ENCODE measurements around the gene MEIOB. TPM values are rescaled to one million over a fixed set of nuclear protein-coding genes. Genes with fewer than 3 reads are reported as not detected.
A peak's percentile ranks its signal among the peaks of the same experiment; 100 is the strongest.

Gene MEIOB
- polyA plus RNA-seq, 3 donors: not detected

DNA sequence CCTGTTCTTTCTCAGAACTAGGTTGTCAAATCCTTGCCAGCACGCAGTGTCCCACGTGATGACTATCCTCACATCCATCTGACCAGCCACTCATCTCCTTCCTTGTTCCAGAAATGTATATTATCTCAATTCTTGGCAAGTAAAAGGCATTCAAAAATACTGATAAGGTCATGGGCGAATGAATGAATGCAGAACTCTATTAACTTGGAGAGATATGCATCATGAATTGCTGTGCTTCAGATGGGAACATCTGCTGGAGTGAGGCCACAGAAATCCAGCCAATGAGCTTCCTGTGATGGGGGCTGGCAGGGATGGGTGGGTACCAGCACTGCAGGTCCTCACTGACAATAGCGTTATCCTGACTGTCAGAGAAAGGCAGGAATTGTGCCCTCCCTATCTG lies 26.0 kb downstream of the MEIOB start:
- H3K9me3 Mint-ChIP-seq: no peaks in the 10 kb centered on the region

DNA sequence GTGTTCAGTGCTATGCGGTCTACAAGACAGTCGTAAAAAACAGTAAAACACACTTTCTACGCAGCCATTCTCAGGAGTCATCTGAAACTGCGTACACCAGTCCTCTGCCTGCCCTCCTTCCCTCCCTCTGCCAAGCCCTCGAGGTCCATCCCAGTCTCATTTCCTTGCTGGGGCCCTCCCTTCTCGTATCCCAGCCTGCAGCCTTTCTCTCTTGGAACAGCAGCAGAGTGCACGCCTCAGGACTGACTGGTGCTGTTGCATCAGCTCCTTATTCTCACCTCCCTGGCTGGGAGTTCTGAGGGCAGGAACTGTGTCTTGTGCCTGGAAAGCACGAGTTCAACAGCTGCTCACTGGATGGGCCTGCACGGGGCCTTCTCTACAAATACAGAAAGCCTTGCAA lies 32.4 kb downstream of the MEIOB start:
- no peak overlapping the region for H3K4me3 Mint-ChIP-seq
- H3K4me2 ChIP-seq (replicated peaks; ENCODE audit: extremely low read depth, low read length, poor library complexity, severe bottlenecking): no peak overlapping the region
- peak overlapping the region in 1 of 7 donors; percentile 22 for H3K27ac Mint-ChIP-seq
- H3K4me1 Mint-ChIP-seq: no peaks in the 10 kb centered on the region
- TF ChIP-seq, protein P1, sequence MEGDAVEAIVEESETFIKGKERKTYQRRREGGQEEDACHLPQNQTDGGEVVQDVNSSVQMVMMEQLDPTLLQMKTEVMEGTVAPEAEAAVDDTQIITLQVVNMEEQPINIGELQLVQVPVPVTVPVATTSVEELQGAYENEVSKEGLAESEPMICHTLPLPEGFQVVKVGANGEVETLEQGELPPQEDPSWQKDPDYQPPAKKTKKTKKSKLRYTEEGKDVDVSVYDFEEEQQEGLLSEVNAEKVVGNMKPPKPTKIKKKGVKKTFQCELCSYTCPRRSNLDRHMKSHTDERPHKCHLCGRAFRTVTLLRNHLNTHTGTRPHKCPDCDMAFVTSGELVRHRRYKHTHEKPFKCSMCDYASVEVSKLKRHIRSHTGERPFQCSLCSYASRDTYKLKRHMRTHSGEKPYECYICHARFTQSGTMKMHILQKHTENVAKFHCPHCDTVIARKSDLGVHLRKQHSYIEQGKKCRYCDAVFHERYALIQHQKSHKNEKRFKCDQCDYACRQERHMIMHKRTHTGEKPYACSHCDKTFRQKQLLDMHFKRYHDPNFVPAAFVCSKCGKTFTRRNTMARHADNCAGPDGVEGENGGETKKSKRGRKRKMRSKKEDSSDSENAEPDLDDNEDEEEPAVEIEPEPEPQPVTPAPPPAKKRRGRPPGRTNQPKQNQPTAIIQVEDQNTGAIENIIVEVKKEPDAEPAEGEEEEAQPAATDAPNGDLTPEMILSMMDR (IDR thresholded peaks at IDR 0.05): no peak
- no peak overlapping the region for H3K4me3 ChIP-seq (replicated peaks in 1 of 3; ENCODE audit: low read depth in 2 of 3, low read length in 3 of 3)
- H3K9me3 Mint-ChIP-seq: no peaks in the 10 kb centered on the region
- no peaks in the 10 kb centered on the region for H3K79me2 ChIP-seq (ENCODE audit: insufficient read depth, low read length)
- intact Hi-C loops (cut with micrococcal nuclease): no loop called here
- 76% methylated on average over 9 of the region's 9 CpGs for WGBS (ENCODE audit: insufficient coverage)
- no peak overlapping the region for H3K9ac ChIP-seq (ENCODE audit: insufficient read depth, low read length, poor library complexity, severe bottlenecking)
- peaks cover 0 to 2% (median 1%) of the 10 kb centered on the region in 3 donors for H3K27me3 Mint-ChIP-seq (ENCODE audit: low read depth in 3 of 3)
- no peaks in the 10 kb centered on the region for H4K20me1 ChIP-seq (ENCODE audit: insufficient read depth, low read length)
- H3K36me3 ChIP-seq (replicated peaks in 1 of 2; ENCODE audit: control insufficient read depth in 1 of 2, insufficient read depth in 2 of 2, low read length in 2 of 2): no peaks in the 10 kb centered on the region
- no peaks in the 10 kb centered on the region for H3K27me3 ChIP-seq (ENCODE audit: control insufficient read depth in 2 of 2, insufficient read depth in 2 of 2, low read length in 2 of 2)
- H3K9me3 ChIP-seq (replicated peaks in 1 of 2; ENCODE audit: control insufficient read depth in 1 of 2, insufficient read depth in 1 of 2, low read length in 2 of 2): no peaks in the 10 kb centered on the region
- H3K27ac ChIP-seq (ENCODE audit: low read depth in 1 of 2, low read length in 2 of 2): no peak overlapping the region
- no peak overlapping the region for H2AFZ ChIP-seq (ENCODE audit: insufficient read depth, low read depth, low read length, poor library complexity, severe bottlenecking)
- no peaks in the 10 kb centered on the region for H3K4me1 ChIP-seq (ENCODE audit: control insufficient read depth in 1 of 2, insufficient read depth in 2 of 2, low read length in 2 of 2)
- DNase-seq: no peak
- no peaks in the 10 kb centered on the region for H3K36me3 Mint-ChIP-seq

More for the DNA sequence above, 26.0 kb downstream of the MEIOB start:
- Histone ChIP-seq H3K79me2 (ENCODE audit: insufficient read depth, low read length) (no peaks in the 10 kb centered on the region), H3K9me3 (replicated peaks in 1 of 2; ENCODE audit: control insufficient read depth in 1 of 2, insufficient read depth in 1 of 2, low read length in 2 of 2) (no peaks in the 10 kb centered on the region), H4K20me1 (ENCODE audit: insufficient read depth, low read length) (no peaks in the 10 kb centered on the region), H3K4me1 (ENCODE audit: control insufficient read depth in 1 of 2, insufficient read depth in 2 of 2, low read length in 2 of 2) (no peaks in the 10 kb centered on the region), H2AFZ (ENCODE audit: insufficient read depth, low read depth, low read length, poor library complexity, severe bottlenecking) (no peak overlapping the region), H3K36me3 (replicated peaks in 1 of 2; ENCODE audit: control insufficient read depth in 1 of 2, insufficient read depth in 2 of 2, low read length in 2 of 2) (no peaks in the 10 kb centered on the region), H3K27me3 (ENCODE audit: control insufficient read depth in 2 of 2, insufficient read depth in 2 of 2, low read length in 2 of 2) (no peaks in the 10 kb centered on the region), H3K27ac (ENCODE audit: low read depth in 1 of 2, low read length in 2 of 2) (no peak overlapping the region), H3K4me3 (replicated peaks in 1 of 3; ENCODE audit: low read depth in 2 of 3, low read length in 3 of 3) (no peak overlapping the region), H3K4me2 (replicated peaks; ENCODE audit: extremely low read depth, low read length, poor library complexity, severe bottlenecking) (no peak overlapping the region), H3K9ac (ENCODE audit: insufficient read depth, low read length, poor library complexity, severe bottlenecking) (no peak overlapping the region)
- 77% methylated on average over 3 of the region's 4 CpGs for WGBS (ENCODE audit: insufficient coverage)
- DNase-seq: no peak
- TF ChIP-seq, protein P1 (IDR thresholded peaks at IDR 0.05): no peak
- no peak overlapping the region for H3K4me3 Mint-ChIP-seq
- peaks cover 2 to 16% (median 9%) of the 10 kb centered on the region in 3 donors for H3K27me3 Mint-ChIP-seq (ENCODE audit: low read depth in 3 of 3)
- intact Hi-C loops (cut with micrococcal nuclease): no loop called here
- H3K27ac Mint-ChIP-seq: no peak overlapping the region
- no peaks in the 10 kb centered on the region for H3K36me3 Mint-ChIP-seq
- H3K4me1 Mint-ChIP-seq: no peaks in the 10 kb centered on the region

Data from CD14-positive monocyte (primary cell).